Limb (tissue), 2 donors: ENCODE measurements around the gene CAMTA1.
A peak's percentile ranks its signal among the peaks of the same experiment; 100 is the strongest.
"Not testable (repeated sequence)": the region's sequence is repeated elsewhere in the genome, so short reads cannot be mapped to it uniquely, and the experiment has no call there.

Experiments used
- DNase-seq, 2 donors: peaks; one replicate each; pipeline ENCODE4 v3.0.0-alpha.2; 2016; ENCODE audit errors: extremely low spot score in 2 of 2

Gene CAMTA1

DNA sequence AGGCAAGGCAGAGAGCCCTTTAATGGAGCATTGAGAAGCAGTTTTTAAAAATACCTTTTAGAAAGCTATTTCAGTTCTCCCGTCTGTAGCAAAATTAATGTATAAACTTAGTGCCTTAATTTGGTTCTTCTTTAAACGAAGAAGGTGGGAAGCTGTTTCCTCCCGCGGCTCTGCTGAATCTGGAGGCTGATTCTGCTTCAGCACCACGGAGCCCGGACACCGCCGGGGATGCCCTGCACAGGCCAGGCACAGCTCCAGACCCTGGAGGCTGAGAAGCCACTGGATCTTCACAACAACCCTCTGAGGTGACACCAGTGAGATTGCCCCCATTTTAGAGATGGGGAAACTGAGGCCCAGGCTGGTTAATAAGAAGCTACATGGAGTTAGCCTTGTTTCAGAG lies 810.1 kb downstream of the CAMTA1 start:
- DNase-seq: no peak

- DNase-seq: no peak
Observed at GRCh38 chr1:7596126-7596965, 811.1 kb downstream of the CAMTA1 start.

- not testable (repeated sequence) for DNase-seq
Observed at GRCh38 chr1:7598058-7598457, 812.8 kb downstream of the CAMTA1 start.

- not testable (repeated sequence) for DNase-seq
Observed at GRCh38 chr1:7604906-7605305, 819.7 kb downstream of the CAMTA1 start.

GRCh38 chr1:7606096-7606495 lies 820.8 kb downstream of the CAMTA1 start:
- DNase-seq: no peak

DNA sequence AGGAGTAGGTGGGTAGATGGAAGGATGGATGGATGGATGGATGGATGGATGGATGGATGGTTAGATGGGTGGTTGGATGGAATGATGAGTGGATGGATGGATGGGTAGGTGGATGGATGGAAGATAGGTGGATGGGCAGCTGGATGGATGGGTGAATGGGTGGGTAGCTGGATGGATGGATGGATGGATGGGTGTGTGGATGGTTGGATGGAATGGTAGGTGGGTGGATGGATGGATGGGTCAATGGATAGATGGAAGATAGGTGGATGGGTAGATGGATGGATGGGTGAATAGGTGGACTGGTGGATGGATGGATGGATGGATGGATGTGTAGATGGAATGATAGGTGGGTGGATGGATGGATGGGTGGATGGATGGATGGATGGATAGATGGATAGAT lies 821.8 kb downstream of the CAMTA1 start:
- no peak for DNase-seq

DNA sequence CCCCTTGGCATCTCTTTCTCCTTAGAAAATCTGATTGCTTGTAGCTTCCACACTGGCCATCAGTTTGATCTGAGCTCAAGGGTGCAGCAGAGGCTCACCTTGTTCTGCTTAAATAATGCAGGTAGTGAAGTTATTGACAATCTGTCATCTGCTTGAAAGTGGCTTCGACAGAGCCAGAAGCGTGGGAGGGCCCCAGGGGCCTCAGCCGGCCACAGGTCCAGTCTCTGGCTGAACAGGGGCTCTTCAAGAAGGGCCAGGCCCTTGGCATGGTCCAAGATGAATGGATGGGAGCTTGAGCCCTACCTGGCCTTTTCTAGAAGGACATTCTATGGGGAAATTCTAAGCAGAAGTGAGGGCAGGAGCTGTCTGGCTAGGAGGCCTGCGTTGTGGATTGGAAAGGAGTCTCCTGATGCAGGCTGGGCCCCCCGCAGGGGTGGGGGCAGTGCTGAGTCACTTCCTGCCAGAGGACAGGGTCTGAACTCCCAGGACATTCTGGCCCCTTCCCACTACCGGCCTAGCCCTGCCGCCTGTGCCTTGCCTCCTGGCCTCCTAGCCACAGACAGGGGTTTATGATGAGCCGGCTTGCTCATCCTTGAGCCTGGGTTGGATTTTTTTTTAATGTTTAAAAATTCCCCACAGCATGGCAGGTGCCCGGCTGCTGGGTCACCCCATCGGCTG lies 823.5 kb downstream of the CAMTA1 start:
- DNase-seq: no peak

GRCh38 chr1:7609311-7609994 lies 824.2 kb downstream of the CAMTA1 start:
- no peak for DNase-seq

DNA sequence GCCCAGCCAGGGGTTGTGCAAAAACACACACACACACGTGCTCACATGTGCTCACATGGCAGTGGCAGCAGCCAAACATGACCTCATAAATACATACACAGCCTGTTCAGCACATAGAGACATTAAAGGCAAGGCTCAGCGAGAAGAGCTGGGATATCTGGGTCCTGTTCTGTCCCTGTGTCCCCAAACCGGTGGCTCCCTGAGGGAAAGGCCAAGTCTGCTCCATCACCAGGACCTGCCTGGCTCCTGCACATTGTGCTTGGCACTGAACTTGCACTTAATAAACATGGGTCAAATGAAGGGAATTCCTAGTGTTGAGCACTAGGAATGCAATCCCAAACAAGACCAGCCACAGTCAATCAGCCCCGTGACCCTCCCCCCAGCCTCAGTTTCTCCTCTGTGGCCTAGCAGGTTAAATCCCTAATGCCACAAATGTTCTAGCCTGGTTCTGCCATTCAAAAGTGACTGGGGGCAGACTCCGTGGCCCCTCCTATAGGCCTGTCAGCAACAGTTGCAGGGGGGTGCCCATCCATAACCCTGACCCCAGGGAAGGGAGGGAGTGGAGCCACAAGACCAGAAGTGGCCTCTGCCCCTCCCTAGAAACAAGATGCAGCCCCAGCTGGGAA lies 825.0 kb downstream of the CAMTA1 start:
- no peak for DNase-seq

DNA sequence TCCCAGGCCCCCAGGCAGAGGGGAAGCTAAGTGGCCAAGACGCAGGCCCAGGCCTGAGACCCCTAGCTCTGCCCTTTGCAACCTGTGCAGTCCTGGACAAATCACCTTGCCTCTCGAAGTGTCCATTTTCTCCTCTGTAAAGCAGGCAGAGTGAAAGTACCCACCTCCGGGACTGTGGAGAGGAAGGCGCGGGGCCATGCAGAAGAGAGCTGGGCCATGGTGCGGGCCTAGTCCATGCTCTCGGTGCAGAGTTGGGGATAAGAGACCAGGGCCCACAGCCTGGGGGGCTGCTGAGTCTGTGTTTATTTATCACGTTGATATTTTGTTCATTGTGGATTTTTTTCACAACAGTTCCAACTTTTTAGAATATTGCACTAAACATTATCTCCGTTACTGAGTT lies 825.7 kb downstream of the CAMTA1 start:
- DNase-seq: no peak

GRCh38 chr1:7611421-7612010 lies 826.3 kb downstream of the CAMTA1 start:
- no peak for DNase-seq

- DNase-seq: no peak
Observed at GRCh38 chr1:7613106-7613850, 828.0 kb downstream of the CAMTA1 start.

GRCh38 chr1:7613851-7614205 lies 828.6 kb downstream of the CAMTA1 start:
- DNase-seq: no peak

DNA sequence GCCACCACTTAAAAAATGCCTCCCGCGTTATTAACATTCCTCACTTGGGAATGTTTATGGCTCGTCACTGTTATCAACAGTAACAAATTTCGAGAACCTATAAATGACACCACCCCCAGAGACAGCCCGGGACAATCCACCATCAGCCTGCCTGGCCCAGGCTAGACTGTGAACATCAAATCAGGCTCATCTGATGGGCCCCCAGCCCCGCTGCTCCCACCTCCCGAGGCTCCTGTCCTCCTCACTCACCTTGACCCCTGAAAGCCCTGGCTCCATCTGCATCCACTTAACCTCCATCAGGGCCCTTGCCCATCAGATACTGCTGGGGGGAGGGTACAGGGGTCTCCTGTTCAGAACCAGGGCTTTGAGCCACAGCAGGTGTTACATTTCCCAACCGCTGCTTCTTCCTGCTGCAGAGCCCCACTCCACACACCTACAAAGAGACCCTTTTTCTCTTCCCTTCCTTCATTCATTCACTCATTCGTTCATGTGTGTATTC lies 829.4 kb downstream of the CAMTA1 start:
- no peak for DNase-seq

- no peak for DNase-seq
Observed at GRCh38 chr1:7615138-7615537, 829.9 kb downstream of the CAMTA1 start.

DNA sequence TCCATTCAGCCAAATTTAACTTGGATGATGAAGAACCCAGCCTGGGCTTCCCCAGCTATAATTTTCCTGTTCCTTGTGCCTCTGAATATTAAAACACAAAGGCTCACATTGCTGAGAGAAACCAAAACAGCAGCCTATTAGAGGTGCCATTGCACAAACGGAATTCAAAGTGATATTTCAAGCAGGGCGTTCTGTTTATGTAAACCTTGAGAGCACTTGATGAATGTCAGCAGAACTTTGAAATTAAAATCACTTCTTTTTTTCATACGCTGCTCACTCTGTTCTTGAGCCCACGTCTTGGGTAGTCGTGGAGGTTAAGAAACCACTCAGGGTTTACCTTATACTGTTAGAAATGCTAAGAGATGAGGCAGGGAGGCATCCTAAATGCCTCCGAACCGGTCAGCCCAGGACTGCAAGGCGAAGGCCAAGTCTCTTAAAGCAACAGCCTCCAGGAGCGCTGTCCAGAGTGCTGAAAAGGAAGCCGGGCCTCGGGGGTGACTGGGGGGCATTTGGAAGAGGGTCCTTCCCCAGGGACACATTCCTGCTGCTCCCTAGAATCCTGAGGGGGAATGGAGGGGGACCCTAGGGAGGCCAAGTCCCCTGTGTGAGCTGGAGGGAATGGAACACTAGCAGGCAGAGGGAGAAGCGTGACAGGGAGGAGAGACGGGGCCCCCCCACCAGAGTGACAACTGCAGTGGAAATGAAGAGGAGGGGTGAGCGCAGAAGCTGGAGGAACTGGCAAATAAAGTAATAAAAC lies 831.0 kb downstream of the CAMTA1 start:
- DNase-seq: peak; percentile 23 to 76

DNA sequence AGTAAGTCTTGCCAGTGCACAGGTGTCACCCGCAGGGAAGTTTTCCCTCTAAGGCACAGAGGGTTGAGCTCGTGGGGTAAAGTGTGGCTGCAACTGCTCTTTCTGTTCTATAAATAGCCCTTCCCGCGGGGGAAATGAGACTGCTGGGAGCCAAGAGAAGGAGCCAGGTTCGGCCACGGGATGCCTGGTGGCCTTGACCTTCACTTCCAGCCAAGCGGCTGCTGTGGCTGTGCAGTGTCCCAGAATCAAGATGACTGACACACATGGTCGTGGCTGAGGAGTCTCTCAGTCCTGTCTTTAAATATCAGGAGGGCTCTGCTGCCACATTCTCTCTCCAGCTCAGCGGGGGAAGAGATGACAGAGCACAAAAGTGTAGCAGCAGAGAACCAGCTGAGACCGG lies 831.7 kb downstream of the CAMTA1 start:
- no peak for DNase-seq

DNA sequence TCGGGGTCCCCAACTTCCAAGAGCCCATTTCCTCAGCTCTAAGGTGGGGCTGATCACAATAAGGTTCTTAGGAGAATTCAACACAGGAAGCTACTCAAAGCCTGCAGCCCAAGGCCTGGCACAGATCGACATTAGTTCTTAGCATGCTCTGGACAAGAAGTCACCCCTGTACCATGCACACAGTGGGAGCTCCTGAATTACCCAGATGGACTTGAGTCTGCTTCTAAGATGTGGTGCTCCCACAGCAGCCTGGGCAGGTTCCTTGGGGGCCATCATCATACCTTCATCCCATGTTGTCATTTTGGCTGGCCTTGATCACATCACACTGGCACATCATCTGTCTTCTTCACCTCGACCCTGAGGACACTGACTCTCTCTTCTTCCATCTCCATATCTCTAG lies 832.6 kb downstream of the CAMTA1 start:
- DNase-seq: no peak

- DNase-seq: no peak
Observed at GRCh38 chr1:7620196-7620595, 834.9 kb downstream of the CAMTA1 start.
